ENCODE measurements around the gene INO80.

DNA sequence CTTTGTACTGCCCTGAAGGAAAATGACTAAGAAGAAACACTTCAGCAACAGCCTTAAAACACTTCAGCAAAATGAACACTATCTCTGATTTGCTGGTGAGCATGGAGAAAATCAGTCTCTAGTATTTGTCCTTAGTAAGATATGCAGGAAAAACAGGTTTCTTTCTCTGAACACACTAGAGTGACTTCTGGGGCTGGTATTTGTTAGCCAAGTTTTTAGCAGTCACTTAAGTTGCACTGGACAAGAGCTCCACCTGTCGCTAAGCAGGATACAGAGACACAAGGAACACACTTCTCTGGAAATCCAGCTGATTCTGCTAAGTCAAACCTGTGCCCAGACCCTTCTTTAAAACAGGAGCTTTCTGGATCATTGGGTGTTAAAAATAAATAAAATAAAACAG, 97.5 kb downstream of the INO80 start:
- TF ChIP-seq POLR2A (IDR thresholded peaks at IDR 0.05; ENCODE audit: low read depth, low read length) (no peak), POLR2AphosphoS5 (IDR thresholded peaks at IDR 0.05; ENCODE audit: insufficient read depth, low read depth, low read length) (no peak), EZH2 (IDR thresholded peaks at IDR 0.05; ENCODE audit: borderline replicate concordance, low read depth, low read length, severe bottlenecking) (no peak)
- TF ChIP-seq, protein P1, sequence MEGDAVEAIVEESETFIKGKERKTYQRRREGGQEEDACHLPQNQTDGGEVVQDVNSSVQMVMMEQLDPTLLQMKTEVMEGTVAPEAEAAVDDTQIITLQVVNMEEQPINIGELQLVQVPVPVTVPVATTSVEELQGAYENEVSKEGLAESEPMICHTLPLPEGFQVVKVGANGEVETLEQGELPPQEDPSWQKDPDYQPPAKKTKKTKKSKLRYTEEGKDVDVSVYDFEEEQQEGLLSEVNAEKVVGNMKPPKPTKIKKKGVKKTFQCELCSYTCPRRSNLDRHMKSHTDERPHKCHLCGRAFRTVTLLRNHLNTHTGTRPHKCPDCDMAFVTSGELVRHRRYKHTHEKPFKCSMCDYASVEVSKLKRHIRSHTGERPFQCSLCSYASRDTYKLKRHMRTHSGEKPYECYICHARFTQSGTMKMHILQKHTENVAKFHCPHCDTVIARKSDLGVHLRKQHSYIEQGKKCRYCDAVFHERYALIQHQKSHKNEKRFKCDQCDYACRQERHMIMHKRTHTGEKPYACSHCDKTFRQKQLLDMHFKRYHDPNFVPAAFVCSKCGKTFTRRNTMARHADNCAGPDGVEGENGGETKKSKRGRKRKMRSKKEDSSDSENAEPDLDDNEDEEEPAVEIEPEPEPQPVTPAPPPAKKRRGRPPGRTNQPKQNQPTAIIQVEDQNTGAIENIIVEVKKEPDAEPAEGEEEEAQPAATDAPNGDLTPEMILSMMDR (IDR thresholded peaks at IDR 0.05; ENCODE audit: extremely low read depth in 1 of 2, insufficient read depth in 1 of 2, low read depth in 1 of 2, low read length in 2 of 2) = peak; percentile 59 to 68

Data from endothelial cell of umbilical vein (primary cell).